ENCODE data around the gene MESP1. TPM values are rescaled to one million over a fixed set of nuclear protein-coding genes. Genes with fewer than 3 reads are reported as not detected.
A peak's percentile ranks its signal among the peaks of the same experiment; 100 is the strongest.

MESP1 gene
- total RNA-seq, 4 donors from 2014 or later = 0.15 to 2.0 (median 0.60) TPM

GRCh38 chr15:89735773-89736172 lies 15.3 kb downstream of the MESP1 start:
- H3K27ac ChIP-seq = no peak overlapping the region
- ATAC-seq = no peak
- no peak for TF ChIP-seq CTCF (IDR thresholded peaks at IDR 0.05)
- no peak for TF ChIP-seq POLR2AphosphoS5 (IDR thresholded peaks at IDR 0.05)
- no peak for TF ChIP-seq POLR2A (IDR thresholded peaks at IDR 0.05)
- TF ChIP-seq EP300 (IDR thresholded peaks at IDR 0.05) = no peak
- no peak overlapping the region for H3K4me3 ChIP-seq
- H3K27me3 ChIP-seq = peaks cover 9% of the 10 kb centered on the region
- WGBS, 2 donors (ENCODE audit: low coverage in 1 of 2) = 69 to 90% methylated on average over 2 to 4 of the region's 4 CpGs
- no peaks in the 10 kb centered on the region for H3K4me1 ChIP-seq
- H3K9me3 ChIP-seq = no peaks in the 10 kb centered on the region
- no peaks in the 10 kb centered on the region for H3K36me3 ChIP-seq

- peaks cover 9% of the 10 kb centered on the region for H3K27me3 ChIP-seq
- no peaks in the 10 kb centered on the region for H3K9me3 ChIP-seq
- no peak for ATAC-seq
- no peak overlapping the region for H3K27ac ChIP-seq
- H3K4me1 ChIP-seq = peaks cover 0 to 11% (median 3%) of the 10 kb centered on the region in 3 donors
- TF ChIP-seq EP300 (IDR thresholded peaks at IDR 0.05) = no peak
- no peak for TF ChIP-seq POLR2A (IDR thresholded peaks at IDR 0.05)
- no peak for TF ChIP-seq POLR2AphosphoS5 (IDR thresholded peaks at IDR 0.05)
- TF ChIP-seq CTCF (IDR thresholded peaks at IDR 0.05) = no peak
- no peaks in the 10 kb centered on the region for H3K36me3 ChIP-seq
- no peak overlapping the region for H3K4me3 ChIP-seq
- 45 to 49% methylated on average over 3 to 7 of the region's 8 CpGs for WGBS, 2 donors (ENCODE audit: low coverage in 1 of 2)
Measured at GRCh38 chr15:89732451-89733172, 18.4 kb downstream of the MESP1 start.

DNA sequence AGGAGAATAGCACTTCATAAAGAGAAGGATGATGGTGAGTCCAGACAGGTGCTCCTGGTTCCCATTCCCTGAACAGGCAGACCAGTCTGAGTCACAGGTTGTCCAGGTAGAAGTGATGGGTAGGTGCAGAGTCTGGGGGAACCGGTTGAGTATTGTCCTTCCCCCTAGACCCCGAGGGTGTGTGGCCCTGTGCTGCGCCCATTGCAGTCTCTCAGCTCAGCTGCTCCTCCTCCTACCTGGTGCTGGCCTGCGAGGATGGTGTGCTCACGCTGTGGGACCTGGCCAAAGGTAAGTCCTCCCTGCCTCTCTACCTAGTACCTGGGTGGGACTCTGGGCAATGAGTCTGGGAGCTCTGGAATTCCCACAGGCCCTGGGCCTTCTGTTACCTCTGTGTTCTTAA lies 19.8 kb downstream of the MESP1 start:
- Histone ChIP-seq H3K36me3 (no peaks in the 10 kb centered on the region), H3K9me3 (no peaks in the 10 kb centered on the region), H3K27ac (no peak overlapping the region), H3K4me1 (peaks cover 0 to 11% (median 3%) of the 10 kb centered on the region in 3 donors), H3K4me3 (no peak overlapping the region), H3K27me3 (peaks cover 8% of the 10 kb centered on the region)
- no peak for ATAC-seq
- WGBS, 2 donors (ENCODE audit: low coverage in 1 of 2) = 80 to 100% methylated on average over 1 to 2 of the region's 5 CpGs
- TF ChIP-seq POLR2AphosphoS5 (IDR thresholded peaks at IDR 0.05) (no peak), EP300 (IDR thresholded peaks at IDR 0.05) (no peak), CTCF (IDR thresholded peaks at IDR 0.05) (no peak), POLR2A (IDR thresholded peaks at IDR 0.05) (no peak)

DNA sequence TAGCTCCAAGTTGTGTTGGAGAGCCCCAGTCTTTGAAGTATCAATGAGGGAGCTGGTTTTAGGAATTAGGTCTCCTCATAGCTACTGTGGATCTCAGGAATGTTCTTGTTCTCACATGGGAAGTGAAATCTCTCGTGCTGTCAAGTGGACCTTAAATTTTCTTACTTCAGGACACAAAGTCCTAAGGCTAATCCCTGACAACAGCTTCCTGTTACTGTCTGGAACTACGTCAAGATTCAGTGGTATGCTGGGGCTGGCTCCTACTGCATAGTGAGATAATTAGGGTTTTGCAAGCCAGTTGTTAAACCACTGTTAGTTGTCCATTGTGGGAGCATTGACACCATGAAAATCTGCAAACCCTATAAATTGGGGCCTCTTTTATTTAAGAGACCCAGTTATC lies 22.8 kb downstream of the MESP1 start:
- no peaks in the 10 kb centered on the region for H3K36me3 ChIP-seq
- TF ChIP-seq POLR2AphosphoS5 (IDR thresholded peaks at IDR 0.05) (peak; percentile 90), EP300 (IDR thresholded peaks at IDR 0.05) (no peak)
- H3K4me1 ChIP-seq = peaks cover 0 to 11% (median 3%) of the 10 kb centered on the region in 3 donors
- H3K27ac ChIP-seq = peak overlapping the region in 3 of 4 donors; percentile 67 to 77 (median 69)
- H3K4me3 ChIP-seq = no peak overlapping the region
- 25 to 35% methylated on average over 2 of the region's 2 CpGs for WGBS, 2 donors (ENCODE audit: low coverage in 1 of 2)
- no peaks in the 10 kb centered on the region for H3K27me3 ChIP-seq
- no peaks in the 10 kb centered on the region for H3K9me3 ChIP-seq
- peak; percentile 92 for ATAC-seq

DNA sequence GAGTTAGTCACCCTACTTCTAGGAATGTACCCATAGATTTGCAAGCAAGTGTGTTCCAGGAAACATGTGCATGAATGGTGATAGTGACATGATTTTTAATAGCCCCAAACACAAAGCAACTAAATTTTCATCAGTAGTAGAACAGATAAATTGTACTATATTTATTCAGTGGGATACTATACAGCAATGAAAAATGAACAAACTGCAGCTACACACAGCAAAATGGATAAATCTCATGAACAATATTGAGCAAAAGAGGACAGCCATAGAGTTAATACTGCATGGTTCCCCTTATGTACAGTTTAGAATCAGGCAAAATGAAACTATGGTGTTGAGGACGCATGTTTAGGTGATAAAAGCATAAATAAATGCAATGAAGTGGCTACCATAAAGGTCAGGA lies 26.0 kb downstream of the MESP1 start:
- TF ChIP-seq POLR2A (IDR thresholded peaks at IDR 0.05) (no peak), EP300 (IDR thresholded peaks at IDR 0.05) (no peak), CTCF (IDR thresholded peaks at IDR 0.05) (no peak), POLR2AphosphoS5 (IDR thresholded peaks at IDR 0.05) (no peak)
- whole genome bisulfite sequencing, 2 donors (ENCODE audit: low coverage in 1 of 2) = 67 to 92% methylated on average over 1 of the region's 1 CpG
- Histone ChIP-seq H3K4me3 (no peak overlapping the region), H3K36me3 (no peaks in the 10 kb centered on the region), H3K4me1 (peaks cover 0 to 11% (median 3%) of the 10 kb centered on the region in 3 donors), H3K9me3 (no peaks in the 10 kb centered on the region), H3K27me3 (no peaks in the 10 kb centered on the region), H3K27ac (no peak overlapping the region)
- ATAC-seq = no peak
